SK-N-SH (cell line): ENCODE measurements around the gene CHL1. TPM values are rescaled to one million over a fixed set of nuclear protein-coding genes. Genes with fewer than 3 reads are reported as not detected.

ENCODE experiments used
- CTCF ChIA-PET: fragments of 300-600, 350-600 bp; formaldehyde crosslinking; extraction: SDS; loops from one replicate; lab custom pipeline; 2021; lab: Yijun Ruan, JAX
- POLR2A ChIA-PET: fragments of 350-600 bp; sonication (Branson Sonifier 250); formaldehyde crosslinking; extraction: SDS; loops from one replicate; lab custom pipeline; 2020; ENCODE audit warnings: antibody characterized with exemption, inconsistent platforms; lab: Yijun Ruan, JAX
- DNase-seq: peaks from one replicate; pipeline ENCODE4 v3.0.0; 2012
- H2AFZ ChIP-seq: fragments of 200-600 bp; sonication (generic); 2 replicates; pipeline ENCODE4 v1.8.1; 2016; ENCODE audit warnings: antibody characterized with exemption, mild to moderate bottlenecking, low read depth
- H3F3A ChIP-seq: fragments of 200-600 bp; sonication (generic); replicated peaks from 2 replicates; pipeline ENCODE3; 2016; ENCODE audit warnings: antibody characterized with exemption, mild to moderate bottlenecking; ENCODE audit not compliant: insufficient read depth
- H3K27ac ChIP-seq, 2 experiments: fragments of 200-500 bp in 1 of 2; fragments of 200-600 bp in 1 of 2; sonication (Bioruptor generic) in 1 of 2; sonication (generic), shearing (Covaris generic) in 1 of 2; 2 replicates each; pipeline versions ENCODE4 v1.5.1 to v1.6.1; 2014 to 2016; ENCODE audit warnings: low read depth in 2 of 2, inconsistent platforms in 1 of 2, low read length in 1 of 2, mild to moderate bottlenecking in 1 of 2, mixed read lengths in 1 of 2
- H3K27me3 ChIP-seq: fragments of 200-600 bp; sonication (generic), shearing (Covaris generic); 2 replicates; pipeline ENCODE4 v1.6.1; 2016; ENCODE audit warnings: mixed run types; ENCODE audit not compliant: insufficient read depth
- H3K36me3 ChIP-seq, 2 experiments: fragments of 200-500 bp in 1 of 2; fragments of 200-600 bp in 1 of 2; sonication (Bioruptor generic) in 1 of 2; sonication (generic) in 1 of 2; replicated peaks in 1 of 2; 2 replicates each; pipeline versions ENCODE3 to v1.5.1; 2014 to 2016; ENCODE audit warnings: low read length in 1 of 2, mild to moderate bottlenecking in 1 of 2; ENCODE audit not compliant: insufficient read depth in 2 of 2, control insufficient read depth in 1 of 2
- H3K4me1 ChIP-seq, 2 experiments: fragments of 200-500 bp in 1 of 2; fragments of 200-600 bp in 1 of 2; sonication (Bioruptor generic) in 1 of 2; sonication (generic), shearing (Covaris generic) in 1 of 2; 2 replicates each; pipeline versions ENCODE4 v1.5.1 to v1.6.1; 2014 to 2016; ENCODE audit warnings: low read depth in 1 of 2, low read length in 1 of 2, mixed run types in 1 of 2; ENCODE audit not compliant: insufficient read depth in 2 of 2, control insufficient read depth in 1 of 2
- H3K4me2 ChIP-seq: fragments of 200-600 bp; sonication (generic), shearing (Covaris generic); 2 replicates; pipeline ENCODE4 v1.6.1; 2017; ENCODE audit warnings: mixed run types
- H3K4me3 ChIP-seq, 2 experiments: fragments of 200-500 bp in 1 of 2; fragments of 200-600 bp in 1 of 2; sonication (Bioruptor generic) in 1 of 2; sonication (generic), shearing (Covaris generic) in 1 of 2; 2 replicates each; pipeline versions ENCODE4 v1.5.1 to v1.8.1; 2014 to 2016; ENCODE audit warnings: low read depth in 2 of 2, inconsistent platforms in 1 of 2, low read length in 1 of 2, mild to moderate bottlenecking in 1 of 2, mixed read lengths in 1 of 2, moderate library complexity in 1 of 2
- H3K79me2 ChIP-seq: fragments of 200-600 bp; sonication (generic); 2 replicates; pipeline ENCODE4 v1.8.1; 2017; ENCODE audit warnings: mild to moderate bottlenecking; ENCODE audit not compliant: insufficient read depth
- H3K9ac ChIP-seq: fragments of 200-600 bp; sonication (generic); 2 replicates; pipeline ENCODE4 v1.6.1; 2017; ENCODE audit warnings: mixed run types
- H3K9me2 ChIP-seq: fragments of 200-600 bp; sonication (generic); 2 replicates; pipeline ENCODE4 v1.6.1; 2017; ENCODE audit warnings: mixed run types
- H3K9me3 ChIP-seq: fragments of 200-600 bp; sonication (generic); 2 replicates; pipeline ENCODE4 v1.6.1; 2017; ENCODE audit warnings: mixed run types, mild to moderate bottlenecking, moderate library complexity
- H4K20me1 ChIP-seq: fragments of 200-600 bp; sonication (generic); 2 replicates; pipeline ENCODE4 v1.6.1; 2017; ENCODE audit warnings: mild to moderate bottlenecking, mixed run types; ENCODE audit not compliant: insufficient read depth
- ELF1 ChIP-seq: IDR thresholded peaks from 2 replicates; pipeline ENCODE4 v1.4.0; 2012
- FOSL2 ChIP-seq: IDR thresholded peaks from 2 replicates; pipeline ENCODE4 v1.4.0; 2012; ENCODE audit warnings: low read depth, mild to moderate bottlenecking, moderate library complexity, borderline replicate concordance
- FOXJ3 ChIP-seq: sonication (generic); formaldehyde crosslinking; IDR thresholded peaks from 2 replicates; pipeline ENCODE4 v1.5.1; 2020; ENCODE audit warnings: mild to moderate bottlenecking, missing genetic modification reagents
- GABPA ChIP-seq: IDR thresholded peaks from 2 replicates; pipeline ENCODE4 v1.4.0; 2012; ENCODE audit warnings: low read depth, mild to moderate bottlenecking
- MAX ChIP-seq: IDR thresholded peaks from 2 replicates; pipeline ENCODE4 v1.4.0; 2012; ENCODE audit warnings: low read depth
- MXI1 ChIP-seq: IDR thresholded peaks from 2 replicates; pipeline ENCODE4 v1.6.1; 2012; ENCODE audit warnings: mild to moderate bottlenecking, low read depth, low read length, improper control_type of control experiment
- PBX3 ChIP-seq: IDR thresholded peaks from 2 replicates; pipeline ENCODE4; 2012
- POLR2AphosphoS5 ChIP-seq: IDR thresholded peaks from 2 replicates; pipeline ENCODE4 v1.6.1; 2012; ENCODE audit warnings: low read depth, low read length
- REST ChIP-seq: IDR thresholded peaks from 2 replicates; pipeline ENCODE4 v1.6.1; 2012; ENCODE audit warnings: mild to moderate bottlenecking, low read depth, low read length, moderate library complexity
- RFX5 ChIP-seq: IDR thresholded peaks from 2 replicates; pipeline ENCODE4 v1.6.1; 2012; ENCODE audit warnings: mild to moderate bottlenecking, improper control_type of control experiment, low read length
- SMC3 ChIP-seq: IDR thresholded peaks from 2 replicates; pipeline ENCODE4 v1.6.1; 2012; ENCODE audit warnings: low read depth, low read length, improper control_type of control experiment
- TAF1 ChIP-seq: IDR thresholded peaks from 2 replicates; pipeline ENCODE4 v1.6.1; 2012; ENCODE audit warnings: low read depth, mild to moderate bottlenecking, low read length, moderate library complexity, borderline replicate concordance
- USF2 ChIP-seq: fragments of 150-350 bp; IDR thresholded peaks from 2 replicates; pipeline ENCODE4 v1.6.1; 2017; ENCODE audit warnings: antibody characterized with exemption, low read length, low read depth, borderline replicate concordance
- YY1 ChIP-seq: IDR thresholded peaks from 2 replicates; pipeline ENCODE4 v1.4.0; 2012; ENCODE audit warnings: low read depth, mild to moderate bottlenecking
- ZBTB33 ChIP-seq: IDR thresholded peaks from 2 replicates; pipeline ENCODE4 v1.4.0; 2012; ENCODE audit warnings: low read depth, borderline replicate concordance
- WGBS: methylation state at CpG from one replicate; pipeline ENCODE4 v1.1.6; 2017; ENCODE audit warnings: low lambda C conversion rate; 5-methylcytosine and 5-hydroxymethylcytosine counted together
- polyA plus RNA-seq, 3 experiments: library from polyadenylated mRNA; depleted of rRNA; stranded (reverse); fragments of >200 nt; gene quantifications; 2 replicates each; pipeline ENCODE4 v1.2.3, GENCODE V29; 2012

CHL1 gene
- polyA plus RNA-seq, 1 of the 3 experiments (the other 2 are of a cell fraction) = not detected

GRCh38 chr3:453106-453505 lies 256.5 kb downstream of the CHL1 start:
- no peak overlapping the region for H3K4me2 ChIP-seq
- no peaks in the 10 kb centered on the region for H3K36me3 ChIP-seq
- no peaks in the 10 kb centered on the region for H3K9me3 ChIP-seq
- ChIA-PET POLR2A (no interaction called here), CTCF (interaction anchor here (1.2 to 1.3 kb wide), 2 partner anchors 13 to 15 kb away, joined by 3 to 4 read pairs; no protein-coding TSS in a partner anchor)
- H3F3A ChIP-seq = no peaks in the 10 kb centered on the region
- H3K27me3 ChIP-seq = no peaks in the 10 kb centered on the region
- 40% methylated on average over 4 of the region's 4 CpGs for WGBS
- H3K27ac ChIP-seq = no peak overlapping the region
- H4K20me1 ChIP-seq = no peaks in the 10 kb centered on the region
- no peak for DNase-seq
- no peak overlapping the region for H3K9ac ChIP-seq
- no peaks in the 10 kb centered on the region for H3K4me1 ChIP-seq
- H3K79me2 ChIP-seq = no peaks in the 10 kb centered on the region
- no peak overlapping the region for H2AFZ ChIP-seq
- TF ChIP-seq RFX5 (no peak), PBX3 (no peak), MAX (no peak)
- TF ChIP-seq, all 33 proteins: peak for 0
- no peaks in the 10 kb centered on the region for H3K9me2 ChIP-seq
- H3K4me3 ChIP-seq = no peak overlapping the region

- Histone ChIP-seq H3K36me3 (no peaks in the 10 kb centered on the region), H3K9me3 (no peaks in the 10 kb centered on the region), H3K79me2 (no peaks in the 10 kb centered on the region), H2AFZ (no peak overlapping the region), H3K27me3 (no peaks in the 10 kb centered on the region), H3K9ac (no peak overlapping the region), H3F3A (no peaks in the 10 kb centered on the region), H3K4me2 (no peak overlapping the region), H3K4me1 (no peaks in the 10 kb centered on the region; a peak in 1 of 4 replicates), H3K4me3 (no peak overlapping the region), H3K27ac (no peak overlapping the region), H4K20me1 (no peaks in the 10 kb centered on the region), H3K9me2 (no peaks in the 10 kb centered on the region)
- TF ChIP-seq TAF1 (no peak), ZBTB33 (no peak), GABPA (no peak), REST (no peak), POLR2AphosphoS5 (no peak), MAX (no peak), MXI1 (no peak), USF2 (no peak), YY1 (no peak), ELF1 (no peak), RFX5 (no peak), PBX3 (no peak), SMC3 (no peak), FOSL2 (no peak), FOXJ3 (CRISPR knock-in tag) (no peak)
- POLR2A ChIA-PET = no interaction called here
- no peak for DNase-seq
- 14% methylated on average over 2 of the region's 2 CpGs for whole genome bisulfite sequencing
- CTCF ChIA-PET = no interaction called here
Observed at GRCh38 chr3:454986-455385, 258.4 kb downstream of the CHL1 start.
